OCI-LY1 (cell line): Measurements from ENCODE around the gene MAPK11.
A peak's percentile ranks its signal among the peaks of the same experiment; 100 is the strongest.

Experiments
- H2AFZ ChIP-seq: fragments of 200-600 bp; sonication (generic), shearing (Covaris generic); 2 replicates; pipeline ENCODE4 v1.6.0; 2014; ENCODE audit warnings: antibody characterized with exemption, mild to moderate bottlenecking, low read length
- H3F3A ChIP-seq: fragments of 200-600 bp; sonication (generic), shearing (Covaris generic); 2 replicates; pipeline ENCODE4 v1.6.0; 2014; ENCODE audit warnings: mild to moderate bottlenecking, antibody characterized with exemption, low read length, moderate library complexity; ENCODE audit not compliant: insufficient read depth
- H3K27ac ChIP-seq: fragments of 200-600 bp; sonication (generic); 2 replicates; pipeline ENCODE4 v1.5.1; 2014; ENCODE audit warnings: low read length, mixed run types, mild to moderate bottlenecking, low read depth; ENCODE audit not compliant: poor library complexity, severe bottlenecking
- H3K27me3 ChIP-seq: fragments of 200-600 bp; sonication (generic); 2 replicates; pipeline ENCODE4 v1.6.0; 2014; ENCODE audit warnings: antibody characterized with exemption, mild to moderate bottlenecking, low read length, moderate library complexity; ENCODE audit not compliant: insufficient read depth
- H3K36me3 ChIP-seq: fragments of 200-600 bp; sonication (generic); 2 replicates; pipeline ENCODE4 v1.6.1; 2014; ENCODE audit warnings: mild to moderate bottlenecking, antibody characterized with exemption, low read length, moderate library complexity, mixed read lengths; ENCODE audit not compliant: insufficient read depth
- H3K4me1 ChIP-seq: fragments of 200-600 bp; sonication (generic); 2 replicates; pipeline ENCODE4 v1.5.1; 2014; ENCODE audit warnings: mild to moderate bottlenecking, low read length, moderate library complexity; ENCODE audit not compliant: insufficient read depth, severe bottlenecking
- H3K4me2 ChIP-seq: fragments of 200-600 bp; sonication (generic), shearing (Covaris generic); 2 replicates; pipeline ENCODE4 v1.6.1; 2014; ENCODE audit warnings: low read length
- H3K4me3 ChIP-seq: fragments of 200-600 bp; sonication (generic); 2 replicates; pipeline ENCODE4 v1.5.1; 2014; ENCODE audit warnings: low read length, low read depth, mild to moderate bottlenecking, mixed read lengths; ENCODE audit not compliant: poor library complexity, severe bottlenecking
- H3K79me2 ChIP-seq: fragments of 200-600 bp; shearing (Covaris generic); 2 replicates; pipeline ENCODE4 v1.6.1; 2016; ENCODE audit warnings: mixed run types, low read length, mixed read lengths; ENCODE audit not compliant: insufficient read depth
- H3K9ac ChIP-seq: fragments of 200-600 bp; sonication (generic), shearing (Covaris generic); 2 replicates; pipeline ENCODE4 v1.6.1; 2014; ENCODE audit warnings: mild to moderate bottlenecking, low read length, mixed read lengths
- H3K9me2 ChIP-seq: fragments of 200-600 bp; sonication (generic), shearing (Covaris generic); 2 replicates; pipeline ENCODE4 v1.6.1; 2014; ENCODE audit warnings: low read depth, mild to moderate bottlenecking, low read length, mixed read lengths
- H3K9me3 ChIP-seq: fragments of 200-600 bp; shearing (Covaris generic); 2 replicates; pipeline ENCODE4 v1.6.1; 2014; ENCODE audit warnings: low read length, mixed read lengths
- H4K20me1 ChIP-seq: fragments of 200-600 bp; sonication (generic), shearing (Covaris generic); 2 replicates; pipeline ENCODE4 v1.6.0; 2016; ENCODE audit warnings: mild to moderate bottlenecking, low read length; ENCODE audit not compliant: insufficient read depth
- CTCF ChIP-seq: fragments of 200-600 bp; sonication (generic), shearing (Covaris generic); IDR thresholded peaks from 2 replicates; pipeline ENCODE4 v1.5.1; 2017; ENCODE audit warnings: mild to moderate bottlenecking, antibody characterized with exemption, low read length, moderate library complexity, mixed read lengths
- EZH2 ChIP-seq: fragments of 200-600 bp; sonication (generic), shearing (Covaris generic); IDR thresholded peaks from 2 replicates; pipeline ENCODE4 v1.8.0; 2017; ENCODE audit warnings: borderline replicate concordance, mixed run types, mild to moderate bottlenecking, antibody characterized with exemption, low read length, moderate library complexity, mixed read lengths

Gene MAPK11

GRCh38 chr22:50253046-50253915, 16.9 kb downstream of the MAPK11 start:
- Histone ChIP-seq H2AFZ (no peak overlapping the region), H4K20me1 (no peaks in the 10 kb centered on the region), H3K27me3 (no peaks in the 10 kb centered on the region), H3K9me2 (no peaks in the 10 kb centered on the region), H3F3A (peaks cover 7% of the 10 kb centered on the region; the same call in 1 of the 2 replicates), H3K79me2 (no peaks in the 10 kb centered on the region), H3K4me2 (no peak overlapping the region), H3K4me3 (no peak overlapping the region), H3K4me1 (peaks cover 28% of the 10 kb centered on the region), H3K9ac (no peak overlapping the region), H3K9me3 (no peaks in the 10 kb centered on the region), H3K27ac (peak overlapping the region; percentile 8), H3K36me3 (peaks cover 49% of the 10 kb centered on the region)
- TF ChIP-seq EZH2 (no peak), CTCF (no peak)

- Histone ChIP-seq H3K79me2 (no peaks in the 10 kb centered on the region), H3K4me3 (no peak overlapping the region), H3K36me3 (peaks cover 42% of the 10 kb centered on the region), H3K27me3 (no peaks in the 10 kb centered on the region), H2AFZ (no peak overlapping the region), H3K27ac (peak overlapping the region; percentile 39), H3F3A (peaks cover 7% of the 10 kb centered on the region; the same call in 1 of the 2 replicates), H3K9me3 (no peaks in the 10 kb centered on the region), H3K9me2 (no peaks in the 10 kb centered on the region), H3K9ac (no peak overlapping the region; the same call in 1 of the 2 replicates), H3K4me2 (no peak overlapping the region), H3K4me1 (peaks cover 37% of the 10 kb centered on the region), H4K20me1 (no peaks in the 10 kb centered on the region)
- TF ChIP-seq CTCF (peak; percentile 68), EZH2 (no peak)
Observed at GRCh38 chr22:50252082-50253045, 17.8 kb downstream of the MAPK11 start.

GRCh38 chr22:50251477-50252081, 18.6 kb downstream of the MAPK11 start:
- no peaks in the 10 kb centered on the region for H3K27me3 ChIP-seq
- no peaks in the 10 kb centered on the region for H3K79me2 ChIP-seq
- peaks cover 39% of the 10 kb centered on the region for H3K36me3 ChIP-seq
- H3K9ac ChIP-seq: peak overlapping the region; percentile 35; the same call in 1 of the 2 replicates
- peaks cover 38% of the 10 kb centered on the region for H3K4me1 ChIP-seq
- no peaks in the 10 kb centered on the region for H3K9me2 ChIP-seq
- H3K27ac ChIP-seq: peak overlapping the region; percentile 39
- H3K4me2 ChIP-seq: peak overlapping the region; percentile 98
- no peaks in the 10 kb centered on the region for H3K9me3 ChIP-seq
- no peak overlapping the region for H2AFZ ChIP-seq
- H3F3A ChIP-seq: peaks cover 7% of the 10 kb centered on the region; the same call in 1 of the 2 replicates
- peak overlapping the region; percentile 98 for H3K4me3 ChIP-seq
- H4K20me1 ChIP-seq: no peaks in the 10 kb centered on the region
- no peak for TF ChIP-seq EZH2
- no peak for TF ChIP-seq CTCF
